GM12874 (cell line): ENCODE results near the gene SSX4.
"Not testable (repeated sequence)": the region's sequence is repeated elsewhere in the genome, so short reads cannot be mapped to it uniquely, and the experiment has no call there.

ENCODE experiments used
- TF ChIP-seq, protein P1 (sequence below): IDR thresholded peaks from 2 replicates; pipeline ENCODE4 v1.5.1; 2011; ENCODE audit warnings: low read depth, mild to moderate bottlenecking, control low read depth, low read length, moderate library complexity; ENCODE audit not compliant: insufficient read depth

Gene SSX4

DNA sequence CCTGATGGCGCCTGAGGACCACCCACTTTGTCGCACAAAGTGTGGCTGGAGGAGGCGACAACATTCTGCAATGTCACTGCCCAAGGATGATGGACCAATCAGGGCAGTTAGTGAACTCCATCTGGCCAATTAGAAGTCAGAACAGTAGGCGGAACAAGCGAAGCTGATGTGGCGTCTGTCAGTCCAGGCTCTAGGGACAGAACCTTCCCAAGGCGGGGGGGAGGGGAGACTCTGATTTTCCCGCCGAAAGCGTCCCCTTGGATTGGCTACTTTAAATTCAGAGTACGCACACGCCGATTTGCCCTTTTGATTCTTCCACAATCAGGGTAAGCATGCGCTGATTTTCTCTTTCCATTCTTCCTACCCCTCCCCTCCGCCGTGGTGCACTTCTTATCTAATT, at the start of gene SSX4:
Gene SSX4, plus strand, starts transcription at position 301 of the 400 bp plus-strand sequence. CDS start 515 bp downstream, outside the sequence.
- TF ChIP-seq, protein P1, sequence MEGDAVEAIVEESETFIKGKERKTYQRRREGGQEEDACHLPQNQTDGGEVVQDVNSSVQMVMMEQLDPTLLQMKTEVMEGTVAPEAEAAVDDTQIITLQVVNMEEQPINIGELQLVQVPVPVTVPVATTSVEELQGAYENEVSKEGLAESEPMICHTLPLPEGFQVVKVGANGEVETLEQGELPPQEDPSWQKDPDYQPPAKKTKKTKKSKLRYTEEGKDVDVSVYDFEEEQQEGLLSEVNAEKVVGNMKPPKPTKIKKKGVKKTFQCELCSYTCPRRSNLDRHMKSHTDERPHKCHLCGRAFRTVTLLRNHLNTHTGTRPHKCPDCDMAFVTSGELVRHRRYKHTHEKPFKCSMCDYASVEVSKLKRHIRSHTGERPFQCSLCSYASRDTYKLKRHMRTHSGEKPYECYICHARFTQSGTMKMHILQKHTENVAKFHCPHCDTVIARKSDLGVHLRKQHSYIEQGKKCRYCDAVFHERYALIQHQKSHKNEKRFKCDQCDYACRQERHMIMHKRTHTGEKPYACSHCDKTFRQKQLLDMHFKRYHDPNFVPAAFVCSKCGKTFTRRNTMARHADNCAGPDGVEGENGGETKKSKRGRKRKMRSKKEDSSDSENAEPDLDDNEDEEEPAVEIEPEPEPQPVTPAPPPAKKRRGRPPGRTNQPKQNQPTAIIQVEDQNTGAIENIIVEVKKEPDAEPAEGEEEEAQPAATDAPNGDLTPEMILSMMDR = not testable (repeated sequence)

GRCh38 chrX:48356315-48357094, 26.8 kb upstream of the SSX4 start, which contains the start of gene SSX3:
TSS of gene SSX3 (minus strand) at chrX:48356703. CDS start at chrX:48355249, 1,454 bp downstream.
- TF ChIP-seq, protein P1 = not testable (repeated sequence)

DNA sequence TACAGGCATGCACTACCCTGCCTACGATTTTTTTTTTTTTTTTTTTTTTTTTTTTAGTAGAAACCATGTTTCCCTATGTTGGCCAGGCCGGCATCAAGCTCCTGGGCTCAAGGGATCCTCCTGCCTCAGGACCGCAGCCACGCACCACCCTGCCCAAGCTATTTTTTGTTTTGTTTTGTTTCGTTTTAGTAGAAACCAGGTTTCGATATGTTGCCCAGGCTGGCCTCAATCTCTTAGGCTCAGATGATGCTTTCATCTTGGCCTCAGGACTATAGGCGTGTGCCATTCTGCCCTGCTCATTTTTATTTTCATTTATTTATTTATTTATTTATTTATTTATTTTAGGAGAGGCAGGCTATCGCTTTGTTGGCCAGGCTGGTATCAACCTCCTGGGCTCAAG, 25.7 kb upstream of the SSX4 start:
- TF ChIP-seq, protein P1 = no peak

- TF ChIP-seq, protein P1 = not testable (repeated sequence)
Measured at GRCh38 chrX:48411860-48412259, 28.5 kb downstream of the SSX4 start, which contains the start of gene SSX4B. TSS of gene SSX4B (minus strand) at chrX:48411960. CDS start at chrX:48411372, 588 bp downstream.
